Effector memory CD4-positive, alpha-beta T cell (primary cell): ENCODE measurements around the gene SPACA1.

Source experiments
- DNase-seq, 3 donors: peaks; one replicate each; pipeline ENCODE4 v3.0.0-alpha.2; 2020
- H3K27ac ChIP-seq: 2 replicates; pipeline ENCODE4 v1.7.0; 2013; ENCODE audit warnings: mild to moderate bottlenecking, low read length, moderate library complexity; ENCODE audit not compliant: insufficient read depth, poor library complexity, severe bottlenecking
- H3K27me3 ChIP-seq: replicated peaks from 2 replicates; pipeline ENCODE4 v1.7.0; 2013; ENCODE audit warnings: mild to moderate bottlenecking, low read length; ENCODE audit not compliant: insufficient read depth, control insufficient read depth, poor library complexity, severe bottlenecking
- H3K36me3 ChIP-seq: 2 replicates; pipeline ENCODE4 v1.7.0; 2013; ENCODE audit warnings: mild to moderate bottlenecking, low read length, moderate library complexity; ENCODE audit not compliant: control insufficient read depth, insufficient read depth
- H3K4me1 ChIP-seq: 2 replicates; pipeline ENCODE4 v1.7.0; 2013; ENCODE audit warnings: low read length, mild to moderate bottlenecking; ENCODE audit not compliant: control insufficient read depth, insufficient read depth, poor library complexity, severe bottlenecking
- H3K4me3 ChIP-seq: 2 replicates; pipeline ENCODE4 v1.7.0; 2013; ENCODE audit warnings: low read length, low read depth, mild to moderate bottlenecking; ENCODE audit not compliant: insufficient read depth, poor library complexity, severe bottlenecking
- H3K9me3 ChIP-seq: 2 replicates; pipeline ENCODE4 v1.7.0; 2013; ENCODE audit warnings: mild to moderate bottlenecking, low read length, moderate library complexity; ENCODE audit not compliant: control insufficient read depth

Gene SPACA1

GRCh38 chr6:88077305-88077704 lies 29.7 kb downstream of the SPACA1 start:
- no peak for DNase-seq
- Histone ChIP-seq H3K36me3 (no peaks in the 10 kb centered on the region), H3K4me3 (no peak overlapping the region), H3K9me3 (no peaks in the 10 kb centered on the region), H3K27ac (no peak overlapping the region), H3K4me1 (no peaks in the 10 kb centered on the region), H3K27me3 (no peaks in the 10 kb centered on the region)

- DNase-seq = no peak
- no peaks in the 10 kb centered on the region for H3K4me1 ChIP-seq
- no peak overlapping the region for H3K27ac ChIP-seq
- no peaks in the 10 kb centered on the region for H3K27me3 ChIP-seq
- no peaks in the 10 kb centered on the region for H3K36me3 ChIP-seq
- no peaks in the 10 kb centered on the region for H3K9me3 ChIP-seq
- no peak overlapping the region for H3K4me3 ChIP-seq
Measured at GRCh38 chr6:88086792-88087191, 39.2 kb downstream of the SPACA1 start.

GRCh38 chr6:88089708-88090107 lies 42.1 kb downstream of the SPACA1 start:
- H3K4me1 ChIP-seq = no peaks in the 10 kb centered on the region
- H3K36me3 ChIP-seq = no peaks in the 10 kb centered on the region
- DNase-seq = no peak
- H3K4me3 ChIP-seq = no peak overlapping the region
- no peak overlapping the region for H3K27ac ChIP-seq
- no peaks in the 10 kb centered on the region for H3K27me3 ChIP-seq
- no peaks in the 10 kb centered on the region for H3K9me3 ChIP-seq

GRCh38 chr6:88105741-88106340 lies 58.2 kb downstream of the SPACA1 start:
- no peaks in the 10 kb centered on the region for H3K9me3 ChIP-seq
- no peak overlapping the region for H3K4me3 ChIP-seq
- no peaks in the 10 kb centered on the region for H3K27me3 ChIP-seq
- no peak for DNase-seq
- H3K27ac ChIP-seq = no peak overlapping the region
- H3K4me1 ChIP-seq = no peaks in the 10 kb centered on the region
- H3K36me3 ChIP-seq = no peaks in the 10 kb centered on the region

GRCh38 chr6:88107241-88107640 lies 59.6 kb downstream of the SPACA1 start:
- DNase-seq = no peak
- H3K27ac ChIP-seq = no peak overlapping the region
- H3K36me3 ChIP-seq = no peaks in the 10 kb centered on the region
- no peak overlapping the region for H3K4me3 ChIP-seq
- peaks cover under 1% of the 10 kb centered on the region for H3K27me3 ChIP-seq
- H3K4me1 ChIP-seq = no peaks in the 10 kb centered on the region
- no peaks in the 10 kb centered on the region for H3K9me3 ChIP-seq

GRCh38 chr6:88111991-88112390 lies 64.3 kb downstream of the SPACA1 start:
- no peak for DNase-seq
- no peak overlapping the region for H3K4me3 ChIP-seq
- H3K36me3 ChIP-seq = no peaks in the 10 kb centered on the region
- H3K27ac ChIP-seq = no peak overlapping the region
- H3K4me1 ChIP-seq = no peaks in the 10 kb centered on the region
- peaks cover 3% of the 10 kb centered on the region for H3K27me3 ChIP-seq
- H3K9me3 ChIP-seq = no peaks in the 10 kb centered on the region

- peaks cover 3% of the 10 kb centered on the region for H3K27me3 ChIP-seq
- H3K27ac ChIP-seq = no peak overlapping the region
- no peaks in the 10 kb centered on the region for H3K4me1 ChIP-seq
- no peaks in the 10 kb centered on the region for H3K36me3 ChIP-seq
- no peak for DNase-seq
- no peak overlapping the region for H3K4me3 ChIP-seq
- no peaks in the 10 kb centered on the region for H3K9me3 ChIP-seq
Measured at GRCh38 chr6:88114838-88115237, 67.2 kb downstream of the SPACA1 start.

- DNase-seq = no peak
- Histone ChIP-seq H3K27me3 (peaks cover 3% of the 10 kb centered on the region), H3K4me3 (no peak overlapping the region), H3K9me3 (no peaks in the 10 kb centered on the region), H3K27ac (no peak overlapping the region), H3K36me3 (no peaks in the 10 kb centered on the region), H3K4me1 (no peaks in the 10 kb centered on the region)
Measured at GRCh38 chr6:88115307-88115706, 67.7 kb downstream of the SPACA1 start.

- no peaks in the 10 kb centered on the region for H3K4me1 ChIP-seq
- no peak overlapping the region for H3K27ac ChIP-seq
- DNase-seq = no peak
- H3K9me3 ChIP-seq = no peaks in the 10 kb centered on the region
- no peaks in the 10 kb centered on the region for H3K36me3 ChIP-seq
- no peak overlapping the region for H3K4me3 ChIP-seq
- H3K27me3 ChIP-seq = peaks cover 3% of the 10 kb centered on the region
Measured at GRCh38 chr6:88116276-88116675, 68.6 kb downstream of the SPACA1 start.
